ENCODE data around the gene DCAKD. TPM values are rescaled to one million over a fixed set of nuclear protein-coding genes. Genes with fewer than 3 reads are reported as not detected.

The DCAKD gene
- total RNA-seq, 1 donor, result 52.2 TPM

- no peak overlapping the region for H3K4me3 ChIP-seq (ENCODE audit: low read depth, low read length)
- TF ChIP-seq CTCF (IDR thresholded peaks at IDR 0.05; ENCODE audit: insufficient read depth, low read depth, low read length), result no peak
- DNase-seq (ENCODE audit: low read depth), result no peak
Observed at GRCh38 chr17:45005700-45006099, 45.7 kb downstream of the DCAKD start.

- DNase-seq (ENCODE audit: low read depth), result no peak
- no peak for TF ChIP-seq CTCF (IDR thresholded peaks at IDR 0.05; ENCODE audit: insufficient read depth, low read depth, low read length)
- no peak overlapping the region for H3K4me3 ChIP-seq (ENCODE audit: low read depth, low read length)
Observed at GRCh38 chr17:45004388-45004787, 47.0 kb downstream of the DCAKD start.

- no peak overlapping the region for H3K4me3 ChIP-seq (ENCODE audit: low read depth, low read length)
- no peak for DNase-seq (ENCODE audit: low read depth)
- no peak for TF ChIP-seq CTCF (IDR thresholded peaks at IDR 0.05; ENCODE audit: insufficient read depth, low read depth, low read length)
Observed at GRCh38 chr17:45003877-45004276, 47.6 kb downstream of the DCAKD start.

GRCh38 chr17:45001310-45001709 is 50.1 kb downstream of the DCAKD start:
- H3K4me3 ChIP-seq (ENCODE audit: low read depth, low read length), result no peak overlapping the region
- TF ChIP-seq CTCF (IDR thresholded peaks at IDR 0.05; ENCODE audit: insufficient read depth, low read depth, low read length), result no peak
- DNase-seq (ENCODE audit: low read depth), result no peak

- no peak for DNase-seq (ENCODE audit: low read depth)
- no peak for TF ChIP-seq CTCF (IDR thresholded peaks at IDR 0.05; ENCODE audit: insufficient read depth, low read depth, low read length)
- H3K4me3 ChIP-seq (ENCODE audit: low read depth, low read length), result no peak overlapping the region
Observed at GRCh38 chr17:44999433-44999832, 52.0 kb downstream of the DCAKD start.

- no peak for TF ChIP-seq CTCF (IDR thresholded peaks at IDR 0.05; ENCODE audit: insufficient read depth, low read depth, low read length)
- no peak overlapping the region for H3K4me3 ChIP-seq (ENCODE audit: low read depth, low read length)
- no peak for DNase-seq (ENCODE audit: low read depth)
Observed at GRCh38 chr17:44998646-44999045, 52.8 kb downstream of the DCAKD start.

- peak; percentile 11 for TF ChIP-seq CTCF (IDR thresholded peaks at IDR 0.05; ENCODE audit: insufficient read depth, low read depth, low read length)
- DNase-seq (ENCODE audit: low read depth), result peak; percentile 74
- H3K4me3 ChIP-seq (ENCODE audit: low read depth, low read length), result no peak overlapping the region
Observed at GRCh38 chr17:44997733-44998520, 53.5 kb downstream of the DCAKD start.
